ENCODE data around the gene CCDC88B.
"Not testable (repeated sequence)": the region's sequence is repeated elsewhere in the genome, so short reads cannot be mapped to it uniquely, and the experiment has no call there.

Gene CCDC88B

DNA sequence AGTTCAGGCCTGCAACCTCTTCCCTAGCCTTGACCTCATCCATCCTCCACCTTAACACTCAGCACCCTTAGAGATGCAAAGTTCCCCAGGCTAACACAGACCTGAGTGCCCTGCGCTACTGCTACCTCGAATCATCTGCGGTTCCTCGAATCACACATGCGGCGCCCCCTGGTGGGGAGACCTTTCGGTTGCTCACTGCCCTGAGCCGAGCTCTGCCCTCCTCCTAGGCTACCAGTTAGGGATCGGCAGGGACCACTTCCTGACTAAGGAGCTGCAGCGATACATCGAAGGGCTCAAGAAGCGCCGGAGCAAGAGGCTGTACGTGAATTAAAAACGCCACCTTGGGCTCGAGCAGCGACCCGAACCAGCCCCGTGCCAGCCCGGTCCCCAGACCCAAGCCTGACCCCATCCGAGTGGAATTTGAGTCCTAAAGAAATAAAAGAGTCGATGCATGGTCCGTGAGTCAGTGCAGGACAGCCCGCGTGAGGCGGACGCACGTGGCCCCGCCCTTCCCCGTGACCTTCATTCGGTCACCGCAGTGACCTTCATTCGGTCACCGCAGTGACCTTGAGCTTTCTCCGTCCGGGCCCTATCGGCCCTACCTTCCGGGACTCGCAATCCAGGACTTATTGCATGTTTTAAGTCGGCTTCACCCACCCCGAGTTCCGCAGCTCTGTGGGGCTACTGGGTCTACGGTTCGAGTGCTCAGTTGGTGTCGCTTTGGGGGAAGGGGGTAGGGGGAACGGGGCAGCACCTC, 35.5 kb upstream of the CCDC88B start:
- DNase-seq: peak; percentile 87

GRCh38 chr11:64305075-64305690, 34.8 kb upstream of the CCDC88B start, which contains the start of gene ESRRA:
TSS of gene ESRRA (plus strand) at chr11:64305524. CDS start at chr11:64307180, 1,656 bp downstream.
- DNase-seq: peak; percentile 100

GRCh38 chr11:64305691-64306562, 34.1 kb upstream of the CCDC88B start:
- DNase-seq: peak; percentile 52

DNA sequence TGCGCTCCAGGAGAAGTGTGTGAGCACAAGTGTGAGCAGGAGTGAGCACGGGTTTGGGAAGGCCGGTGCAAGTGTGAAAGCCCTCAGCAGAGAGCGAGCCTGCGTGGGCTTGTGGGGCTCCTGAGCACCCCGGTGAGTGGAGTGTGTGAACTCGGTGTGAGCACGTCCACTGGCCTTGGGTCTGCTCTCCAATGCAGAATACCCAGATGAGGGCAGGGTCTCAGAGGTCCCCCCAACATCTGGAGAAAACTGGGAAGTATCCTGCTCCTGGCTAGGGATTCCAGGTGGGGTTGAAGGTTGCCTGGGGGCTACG, 33.5 kb upstream of the CCDC88B start:
- no peak for DNase-seq

- no peak for DNase-seq
Measured at GRCh38 chr11:64306876-64307622, 33.0 kb upstream of the CCDC88B start.

- DNase-seq: not testable (repeated sequence)
Measured at GRCh38 chr11:64307795-64308194, 32.2 kb upstream of the CCDC88B start.

DNA sequence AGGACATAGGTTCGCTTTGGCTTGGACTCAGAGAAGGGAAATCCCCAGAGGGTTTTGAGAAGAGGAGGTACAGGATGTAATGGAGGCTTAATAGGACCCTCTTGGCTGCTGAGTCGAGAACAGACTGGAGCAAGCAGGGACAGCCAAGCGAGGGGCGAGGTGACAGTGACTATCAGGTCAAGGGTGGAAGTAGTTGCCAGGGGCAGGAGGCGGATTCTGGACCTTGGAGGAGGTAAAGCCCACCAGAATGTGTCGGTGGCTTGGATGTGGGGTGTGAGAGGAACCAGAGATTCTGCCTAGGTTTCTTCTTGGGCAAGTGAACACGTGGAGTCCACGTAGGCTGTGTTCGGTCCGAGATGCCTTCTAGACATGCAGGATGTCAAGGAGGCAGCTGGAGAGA, 27.1 kb upstream of the CCDC88B start:
- no peak for DNase-seq

DNA sequence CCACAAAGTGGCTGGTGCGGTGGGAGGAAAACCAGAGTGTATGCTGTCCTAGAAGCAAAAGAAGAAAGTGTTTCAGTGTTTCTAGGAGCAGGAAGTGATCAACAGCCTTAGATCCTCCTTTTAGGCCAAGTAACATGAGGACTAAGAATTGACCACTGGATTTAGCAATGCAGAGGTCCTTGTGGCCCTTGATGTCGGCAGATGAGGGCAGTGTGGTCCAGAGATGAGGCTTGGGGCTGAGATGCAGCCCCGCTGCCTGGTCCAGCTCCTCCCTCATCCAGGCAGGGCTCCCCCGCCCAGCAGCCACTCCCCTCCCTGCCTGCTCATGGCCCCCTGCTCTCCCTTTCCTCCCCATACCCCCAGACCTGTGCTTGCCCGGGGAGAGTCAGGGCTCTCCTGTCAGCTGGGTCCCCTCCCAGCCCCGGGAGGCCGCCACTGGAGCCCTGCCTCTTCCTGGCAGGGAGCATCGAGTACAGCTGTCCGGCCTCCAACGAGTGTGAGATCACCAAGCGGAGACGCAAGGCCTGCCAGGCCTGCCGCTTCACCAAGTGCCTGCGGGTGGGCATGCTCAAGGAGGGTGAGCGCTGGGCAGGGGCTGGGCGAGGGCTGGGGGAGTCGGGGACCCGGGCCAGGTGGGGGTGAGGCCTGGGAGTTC, 26.4 kb upstream of the CCDC88B start:
- DNase-seq: no peak

- no peak for DNase-seq
Measured at GRCh38 chr11:64314146-64314804, 25.7 kb upstream of the CCDC88B start.

GRCh38 chr11:64314805-64315561, 25.0 kb upstream of the CCDC88B start:
- no peak for DNase-seq

GRCh38 chr11:64315667-64316526, 24.1 kb upstream of the CCDC88B start:
- DNase-seq: not testable (repeated sequence)

GRCh38 chr11:64316672-64317324, 23.2 kb upstream of the CCDC88B start:
- DNase-seq: no peak

DNA sequence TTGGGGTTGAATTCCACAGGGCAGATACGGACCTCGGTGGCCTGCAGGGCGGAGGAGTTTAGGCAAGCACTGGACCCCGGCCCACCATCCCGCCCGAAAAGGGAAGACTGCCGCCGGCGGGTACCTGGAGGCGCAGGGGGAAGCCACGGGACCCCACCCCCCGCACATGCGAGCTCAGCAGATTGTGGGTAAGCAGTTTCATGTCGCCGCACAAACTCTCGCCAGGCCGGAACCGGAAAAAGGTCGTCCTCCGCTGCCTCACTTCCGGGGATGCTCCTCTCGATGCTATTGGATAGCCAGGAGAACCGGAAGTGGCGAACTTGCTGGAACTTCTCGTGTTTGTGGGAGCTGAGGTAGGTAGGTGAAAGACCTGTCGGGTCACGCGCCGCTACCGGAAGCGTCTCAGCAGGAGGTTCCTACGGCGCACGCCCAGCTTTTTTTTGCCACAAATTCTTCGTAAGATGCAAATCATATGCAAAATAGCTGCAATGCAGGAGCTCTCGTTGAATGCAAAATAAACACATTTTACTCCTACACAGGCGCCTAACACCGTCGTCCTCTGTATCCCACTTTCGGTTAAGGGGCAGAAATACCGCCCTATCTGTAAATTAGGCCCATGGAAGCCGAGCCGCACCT, 22.6 kb upstream of the CCDC88B start, which contains the start of gene TRMT112:
TSS of gene TRMT112 (minus strand) at position 235 of the 636 bp plus-strand sequence. CDS start at position 202, 33 bp downstream.
- DNase-seq: peak; percentile 97

- DNase-seq: peak; percentile 94
Measured at GRCh38 chr11:64317961-64318765, 21.8 kb upstream of the CCDC88B start, which contains the start of gene PRDX5. TSS of gene PRDX5 (plus strand) at chr11:64318121. CDS start at chr11:64318216, 95 bp downstream.

DNA sequence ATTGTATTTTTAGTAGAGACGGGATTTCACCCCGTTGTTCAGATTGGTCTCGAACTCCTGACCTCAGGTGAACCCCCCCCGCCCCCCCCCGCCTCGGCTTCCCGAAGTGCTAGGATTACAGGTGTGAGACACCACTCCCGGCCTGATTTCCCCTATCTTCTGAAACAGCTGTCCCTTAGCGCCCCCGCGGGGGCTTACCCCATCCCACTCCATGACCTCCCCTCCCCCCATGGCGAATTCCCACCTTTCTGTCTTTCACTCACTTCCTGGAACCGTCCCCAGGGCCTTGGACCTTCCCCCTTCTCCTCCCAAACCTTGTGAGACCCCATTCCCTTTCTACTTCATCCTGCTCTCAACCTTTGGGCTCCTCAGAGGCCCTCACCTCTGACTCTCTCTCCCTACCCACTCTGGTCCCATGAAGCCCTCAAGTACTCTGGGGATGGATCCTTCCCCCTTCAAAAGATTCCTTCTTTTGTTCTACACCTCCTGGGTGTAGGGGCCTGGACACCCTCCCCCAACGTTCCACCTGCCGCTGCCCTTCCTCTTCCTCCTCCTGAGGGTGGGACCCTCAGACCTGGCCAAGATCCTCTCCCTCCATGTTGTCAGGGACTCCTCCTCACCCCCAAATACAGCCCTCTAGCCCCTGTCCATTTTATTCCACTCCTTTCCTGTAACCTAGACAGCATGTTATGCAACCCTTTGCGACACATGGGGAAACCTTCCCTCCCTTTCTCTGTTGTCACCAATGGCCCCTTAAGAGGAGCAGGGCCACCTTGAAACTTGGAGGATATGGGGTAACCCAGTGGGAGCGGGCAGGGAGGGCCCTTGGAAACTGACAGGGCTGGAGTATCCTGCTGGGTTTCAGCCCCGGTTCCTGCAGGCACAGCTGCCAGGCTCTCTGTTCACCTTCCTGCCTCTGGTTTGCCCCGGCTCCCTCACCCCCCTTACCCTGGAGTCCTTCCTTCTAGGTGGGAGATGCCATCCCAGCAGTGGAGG, 20.9 kb upstream of the CCDC88B start:
- DNase-seq: no peak

GRCh38 chr11:64320556-64320955, 19.4 kb upstream of the CCDC88B start:
- DNase-seq: no peak
